Prostate gland (tissue), 2 donors: ENCODE data around the gene TMEM181.

ENCODE experiments used
- CTCF ChIP-seq, 4 experiments: fragments of 200-600 bp in 2 of 4; fragments of 450-650 bp in 2 of 4; sonication (generic) in 2 of 4; IDR thresholded peaks; 1 replicate in 3 of 4; 2 replicates in 1 of 4; pipeline ENCODE4 v1.5.1; 2016 to 2019; ENCODE audit warnings: antibody characterized with exemption in 4 of 4, mild to moderate bottlenecking in 2 of 4, moderate library complexity in 2 of 4
- POLR2A ChIP-seq: fragments of 450-650 bp; IDR thresholded peaks from one replicate; pipeline ENCODE4 v1.6.1; 2016; ENCODE audit warnings: antibody characterized with exemption, mild to moderate bottlenecking

GRCh38 chr6:158569036-158569435 is 9.1 kb downstream of the TMEM181 start:
- TF ChIP-seq POLR2A (no peak), CTCF (IDR thresholded peaks at IDR 0.05) (no peak)
